ENCODE data around the gene PAQR6. TPM values are rescaled to one million over a fixed set of nuclear protein-coding genes. Genes with fewer than 3 reads are reported as not detected.

The PAQR6 gene
- total and polyA plus RNA-seq, 2 of the 8 experiments (the other 6 are each of a cell fraction or from before 2014, with no cell fraction given): 7.1 to 11.3 TPM

- H3K18ac ChIP-seq (ENCODE audit: extremely low read depth, low read length): no peak overlapping the region
- no peak overlapping the region for H3K4me3 ChIP-seq (ENCODE audit: extremely low read depth in 1 of 4, insufficient read depth in 2 of 4, low read depth in 3 of 4, low read length in 4 of 4)
- H3K4ac ChIP-seq (replicated peaks; ENCODE audit: insufficient read length, low read depth, low read length): no peak overlapping the region
- FAIRE-seq (no peak), DNase-seq (ENCODE audit: low read depth in 1 of 2, low spot score in 2 of 2) (no peak)
- H3K9ac ChIP-seq (replicated peaks in 1 of 4; ENCODE audit: extremely low read depth in 1 of 4, low read depth in 3 of 4, low read length in 3 of 4): no peak overlapping the region
- H2BK15ac ChIP-seq (ENCODE audit: low read length): no peak overlapping the region
- 94% methylated on average over 5 of the region's 5 CpGs; no CpG with 5 or more reads in 1 of the 2 experiments for WGBS, 2 experiments (ENCODE audit: extremely low coverage in 1 of 2, insufficient coverage in 1 of 2, insufficient read length in 1 of 2, insufficient replicate concordance in 2 of 2, low coverage in 1 of 2, low lambda C conversion rate in 2 of 2, missing lambda C conversion rate in 1 of 2)
- no peak overlapping the region for H4K5ac ChIP-seq (ENCODE audit: insufficient read length, low read depth, low read length)
- H3K23me2 ChIP-seq (ENCODE audit: low read depth, low read length): peaks cover 6% of the 10 kb centered on the region; the same call in 1 of the 2 replicates
- H2BK5ac ChIP-seq (ENCODE audit: low read depth, low read length): no peak overlapping the region
- H2BK120ac ChIP-seq (replicated peaks; ENCODE audit: low read depth, low read length): no peak overlapping the region
- no peak overlapping the region for H3K23ac ChIP-seq (ENCODE audit: insufficient read length)
- H3K36me3 ChIP-seq (ENCODE audit: control insufficient read depth in 2 of 4, insufficient read depth in 4 of 4, low read length in 3 of 4): peaks cover 4 to 28% (median 9%) of the 10 kb centered on the region in 4 experiments; a peak in 4 of 8 replicates
- peaks cover 16 to 59% of the 10 kb centered on the region in 2 experiments for H3K79me2 ChIP-seq (ENCODE audit: control insufficient read depth in 1 of 2, insufficient read depth in 2 of 2, low read length in 2 of 2)
- H3K79me1 ChIP-seq (ENCODE audit: low read depth, low read length): peaks cover 21% of the 10 kb centered on the region
- H2BK20ac ChIP-seq (ENCODE audit: low read length): no peak overlapping the region
- no peak overlapping the region for H3K56ac ChIP-seq (replicated peaks; ENCODE audit: insufficient read length, low read depth, low read length)
- no peak overlapping the region for H3K27ac ChIP-seq (ENCODE audit: low read depth, low read length)
- H2BK12ac ChIP-seq (ENCODE audit: low read depth, low read length): no peak overlapping the region
- no peak for TF ChIP-seq RFX5 (IDR thresholded peaks at IDR 0.05; ENCODE audit: borderline replicate concordance, low read depth, low read length)
- TF ChIP-seq KDM5A (IDR thresholded peaks at IDR 0.05; ENCODE audit: low read length): no peak
- H2AFZ ChIP-seq (ENCODE audit: low read length): no peak overlapping the region
- H3K4me2 ChIP-seq (ENCODE audit: insufficient read depth in 1 of 2, low read depth in 2 of 2, low read length in 2 of 2): no peak overlapping the region
- ChIA-PET POLR2A (ENCODE audit: partially characterized antibody) (interaction anchor here (0.6 to 9.5 kb wide), 5 partner anchors 9 to 35 kb away, joined by 3 to 77 read pairs (median 3); partner anchors contain the start of gene PMF1), CTCF (ENCODE audit: partially characterized antibody) (interaction anchor here (0.8 to 5.3 kb wide), 9 partner anchors 10 to 102 kb away, joined by 3 to 41 read pairs (median 5); partner anchors contain the start of gene PMF1)
- peaks cover 0 to 13% of the 10 kb centered on the region in 2 experiments for H4K20me1 ChIP-seq (replicated peaks in 1 of 2; ENCODE audit: control insufficient read depth in 1 of 2, insufficient read depth in 2 of 2, low read length in 2 of 2)
- no peaks in the 10 kb centered on the region for H3K9me3 ChIP-seq (ENCODE audit: insufficient read depth in 2 of 2, low read depth in 1 of 2, low read length in 1 of 2)
- no peaks in the 10 kb centered on the region for H3K27me3 ChIP-seq (replicated peaks in 1 of 4; ENCODE audit: control insufficient read depth in 3 of 4, extremely low read depth in 1 of 4, insufficient read depth in 3 of 4, low read length in 3 of 4)
- H2AK5ac ChIP-seq (ENCODE audit: low read depth, low read length): no peak overlapping the region
- H3K14ac ChIP-seq (ENCODE audit: insufficient read length): no peak overlapping the region
- peaks cover 0 to 16% (median 3%) of the 10 kb centered on the region in 4 experiments; a peak in 4 of 7 replicates for H3K4me1 ChIP-seq (replicated peaks in 1 of 4; ENCODE audit: control insufficient read depth in 3 of 4, insufficient read depth in 4 of 4, low read length in 3 of 4)
- H4K91ac ChIP-seq (replicated peaks; ENCODE audit: insufficient read length, low read length): no peak overlapping the region
- no peak overlapping the region for H4K8ac ChIP-seq (ENCODE audit: extremely low read depth, insufficient read depth, low read length)
These were observed 49.0 kb downstream of the PAQR6 start for GRCh38 chr1:156198831-156199349.
